ENCODE results near the gene ARHGAP6. TPM values are rescaled to one million over a fixed set of nuclear protein-coding genes. Genes with fewer than 3 reads are reported as not detected.

ARHGAP6 gene
- total and polyA plus RNA-seq, 2 of the 13 experiments (the other 11 are each of a cell fraction or from before 2014, with no cell fraction given), result 0.11 TPM; not detected in 1

GRCh38 chrX:11272290-11272689 lies 393.4 kb downstream of the ARHGAP6 start:
- 28% methylated on average over 2 of the region's 2 CpGs for WGBS (ENCODE audit: low lambda C conversion rate)
- H4K20me1 ChIP-seq (ENCODE audit: insufficient read depth, low read length), result no peaks in the 10 kb centered on the region
- ChIA-PET POLR2A (no interaction called here), CTCF (ENCODE audit: low intra/inter-chr PET ratio, low total read pairs) (no interaction called here)
- no peak for FAIRE-seq
- peaks cover 12% of the 10 kb centered on the region; the same call in 1 of the 2 replicates for H3K4me1 ChIP-seq (ENCODE audit: insufficient read depth, low read length)
- no peak overlapping the region for H3K4me3 ChIP-seq (replicated peaks in 1 of 3; ENCODE audit: insufficient read depth in 1 of 3, low read depth in 2 of 3, low read length in 3 of 3)
- H3K27ac ChIP-seq (ENCODE audit: extremely low read length, insufficient read depth, low read length), result no peak overlapping the region
- no peak for DNase-seq (ENCODE audit: low spot score)
- H3K27me3 ChIP-seq (ENCODE audit: control insufficient read depth in 1 of 2, insufficient read depth in 2 of 2, low read length in 2 of 2), result no peaks in the 10 kb centered on the region
- intact Hi-C loops (cut with micrococcal nuclease; ENCODE audit: unreplicated experiment), result no loop called here
- no TSS peak for BruUV-seq (replicated peaks)
- H3K36me3 ChIP-seq (replicated peaks in 1 of 2; ENCODE audit: control insufficient read depth in 1 of 2, insufficient read depth in 2 of 2, low read length in 2 of 2), result no peaks in the 10 kb centered on the region
- no peaks in the 10 kb centered on the region for H3K79me2 ChIP-seq (ENCODE audit: insufficient read depth, low read length)
- TF ChIP-seq NR3C1 (CRISPR knock-in tag; IDR thresholded peaks at IDR 0.05), result no peak
- no peak for TF ChIP-seq KLF13 (CRISPR knock-in tag; IDR thresholded peaks at IDR 0.05)
- no peak for TF ChIP-seq ZBTB3 (CRISPR knock-in tag; IDR thresholded peaks at IDR 0.05; ENCODE audit: borderline replicate concordance, low read depth)
- TF ChIP-seq ATF4 (CRISPR knock-in tag; IDR thresholded peaks at IDR 0.05), result no peak
- no peak for TF ChIP-seq ZFYVE20 (CRISPR knock-in tag; IDR thresholded peaks at IDR 0.05; ENCODE audit: borderline replicate concordance, low read depth)
- TF ChIP-seq SAP130 (CRISPR knock-in tag; IDR thresholded peaks at IDR 0.05; ENCODE audit: low read depth), result no peak
- TF ChIP-seq THAP7 (CRISPR knock-in tag; IDR thresholded peaks at IDR 0.05), result no peak
- no peak for TF ChIP-seq ASH2L (IDR thresholded peaks at IDR 0.05; ENCODE audit: insufficient read length, low read depth, low read length)
- no peak for TF ChIP-seq NFKB2 (CRISPR knock-in tag; IDR thresholded peaks at IDR 0.05; ENCODE audit: borderline replicate concordance)
- no peak for TF ChIP-seq ZBTB2 (CRISPR knock-in tag; IDR thresholded peaks at IDR 0.05; ENCODE audit: low read depth)
- no peak for TF ChIP-seq CHCHD3 (CRISPR knock-in tag; IDR thresholded peaks at IDR 0.05)
- TF ChIP-seq NRL (CRISPR knock-in tag; IDR thresholded peaks at IDR 0.05; ENCODE audit: borderline replicate concordance), result no peak
- no peak for TF ChIP-seq FOXK1 (CRISPR knock-in tag; IDR thresholded peaks at IDR 0.05; ENCODE audit: borderline replicate concordance, low read depth)
- no peak for TF ChIP-seq ZNF263 (CRISPR knock-in tag; IDR thresholded peaks at IDR 0.05)
- TF ChIP-seq LCORL (IDR thresholded peaks at IDR 0.05), result no peak
- no peak for TF ChIP-seq LCORL (CRISPR knock-in tag; IDR thresholded peaks at IDR 0.05)
- H3K4me2 ChIP-seq (ENCODE audit: low read depth, low read length), result no peak overlapping the region
- no peak overlapping the region for H3K9ac ChIP-seq (ENCODE audit: insufficient read depth, low read depth, low read length)
- no peak overlapping the region for H2AFZ ChIP-seq (ENCODE audit: low read length)
- ATAC-seq, result no peak
- H3K9me3 ChIP-seq (ENCODE audit: low read length), result no peaks in the 10 kb centered on the region
- in situ Hi-C loops (cut with HindIII; ENCODE audit: extremely low pct_ligation_motif_present, low pct_unique_long_range_greater_than_20kb), result no loop called here

Data from HepG2 (cell line).